ENCODE data around the gene RABEP1. TPM values are rescaled to one million over a fixed set of nuclear protein-coding genes. Genes with fewer than 3 reads are reported as not detected.

RABEP1 gene
- polyA plus RNA-seq, 1 experiment, result 46.9 TPM

DNA sequence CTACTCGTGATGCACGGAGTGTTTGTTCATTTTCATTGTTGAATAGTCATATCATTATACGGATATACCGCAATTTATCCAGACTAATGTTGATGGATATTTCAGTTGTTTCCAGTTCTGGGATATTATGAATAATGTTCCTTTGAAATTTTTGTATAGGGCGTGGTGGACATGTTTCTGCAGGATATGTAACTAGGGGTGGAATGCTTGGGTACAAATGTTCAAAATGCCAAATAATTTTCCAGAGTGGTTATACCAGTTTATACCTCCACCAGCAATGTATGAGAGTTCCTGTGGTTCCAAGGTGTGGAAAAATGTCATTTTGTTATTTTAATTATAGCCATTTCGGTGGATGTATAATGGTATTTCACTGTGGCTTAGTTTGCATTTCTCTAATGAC is 83.7 kb downstream of the RABEP1 start:
- no peaks in the 10 kb centered on the region for H3K9me3 ChIP-seq (ENCODE audit: control insufficient read depth, insufficient read depth, low read length)
- no peak for TF ChIP-seq CTCF (IDR thresholded peaks at IDR 0.05; ENCODE audit: low read depth, low read length)
- CTCF ChIA-PET, result interaction anchor here (0.6 to 1.3 kb wide), 2 partner anchors 73 to 120 kb away, joined by 3 to 4 read pairs; partner anchors contain the start of gene C1QBP
- POLR2A ChIA-PET, result no interaction called here
- no peak for DNase-seq (ENCODE audit: low read depth, low spot score)
- no peaks in the 10 kb centered on the region for H3K27me3 ChIP-seq (ENCODE audit: control insufficient read depth, insufficient read depth, low read length)
- H3K4me3 ChIP-seq (ENCODE audit: low read depth, low read length), result no peak overlapping the region
- no peak overlapping the region for H3K27ac ChIP-seq (ENCODE audit: low read depth, low read length)

GRCh38 chr17:5370411-5370810 is 88.3 kb downstream of the RABEP1 start:
- Histone ChIP-seq H3K9me3 (ENCODE audit: control insufficient read depth, insufficient read depth, low read length) (no peaks in the 10 kb centered on the region), H3K27ac (ENCODE audit: low read depth, low read length) (no peak overlapping the region), H3K4me3 (ENCODE audit: low read depth, low read length) (no peak overlapping the region), H3K27me3 (ENCODE audit: control insufficient read depth, insufficient read depth, low read length) (no peaks in the 10 kb centered on the region)
- DNase-seq (ENCODE audit: low read depth, low spot score), result no peak
- POLR2A ChIA-PET, result no interaction called here
- CTCF ChIA-PET, result no interaction called here
- TF ChIP-seq CTCF (IDR thresholded peaks at IDR 0.05; ENCODE audit: low read depth, low read length), result no peak

GRCh38 chr17:5373112-5373511 is 91.0 kb downstream of the RABEP1 start:
- no peak for DNase-seq (ENCODE audit: low read depth, low spot score)
- ChIA-PET POLR2A (interaction anchor here (0.6 kb wide), 1 partner anchor 1346 kb away, joined by 6 read pairs; no protein-coding TSS in a partner anchor), CTCF (no interaction called here)
- Histone ChIP-seq H3K27me3 (ENCODE audit: control insufficient read depth, insufficient read depth, low read length) (no peaks in the 10 kb centered on the region), H3K4me3 (ENCODE audit: low read depth, low read length) (no peak overlapping the region), H3K27ac (ENCODE audit: low read depth, low read length) (no peak overlapping the region), H3K9me3 (ENCODE audit: control insufficient read depth, insufficient read depth, low read length) (no peaks in the 10 kb centered on the region)
- no peak for TF ChIP-seq CTCF (IDR thresholded peaks at IDR 0.05; ENCODE audit: low read depth, low read length)

DNA sequence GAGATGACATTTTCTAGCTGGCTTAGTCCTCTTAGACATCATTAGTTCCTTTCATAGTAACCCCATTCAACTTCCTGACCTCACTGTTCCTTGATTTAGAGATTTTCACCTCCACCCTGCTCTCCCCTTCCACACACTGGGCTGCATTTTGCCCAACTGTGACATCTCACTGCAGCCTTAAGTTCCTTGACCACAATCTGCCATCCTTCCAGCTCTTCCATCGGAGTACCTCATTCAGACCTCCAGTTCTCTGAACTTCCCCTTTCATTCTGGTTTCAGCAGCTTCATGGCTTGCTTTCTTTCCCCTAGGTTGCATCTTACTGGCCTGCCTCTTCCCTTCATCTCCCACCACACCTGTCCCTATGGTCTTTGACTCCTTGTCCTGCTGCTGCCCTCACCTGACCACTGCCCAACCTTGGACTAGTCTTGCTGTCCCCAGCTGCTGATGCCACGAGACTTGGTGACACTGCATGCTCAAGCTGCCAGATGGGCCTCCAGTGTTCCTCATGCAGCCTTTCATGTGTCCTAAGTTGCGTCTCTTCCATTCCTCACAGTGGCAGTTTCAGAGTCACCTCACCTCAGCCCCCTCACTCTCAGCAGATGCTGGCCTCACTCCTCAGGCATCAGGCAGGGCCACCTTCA is 96.6 kb downstream of the RABEP1 start:
- ChIA-PET POLR2A (no interaction called here), CTCF (no interaction called here)
- no peak for TF ChIP-seq CTCF (IDR thresholded peaks at IDR 0.05; ENCODE audit: low read depth, low read length)
- Histone ChIP-seq H3K9me3 (ENCODE audit: control insufficient read depth, insufficient read depth, low read length) (no peaks in the 10 kb centered on the region), H3K27me3 (ENCODE audit: control insufficient read depth, insufficient read depth, low read length) (no peaks in the 10 kb centered on the region), H3K4me3 (ENCODE audit: low read depth, low read length) (no peak overlapping the region), H3K27ac (ENCODE audit: low read depth, low read length) (no peak overlapping the region)
- no peak for DNase-seq (ENCODE audit: low read depth, low spot score)

GRCh38 chr17:5379351-5380107 is 97.4 kb downstream of the RABEP1 start:
- Histone ChIP-seq H3K4me3 (ENCODE audit: low read depth, low read length) (no peak overlapping the region), H3K27me3 (ENCODE audit: control insufficient read depth, insufficient read depth, low read length) (no peaks in the 10 kb centered on the region), H3K9me3 (ENCODE audit: control insufficient read depth, insufficient read depth, low read length) (no peaks in the 10 kb centered on the region), H3K27ac (ENCODE audit: low read depth, low read length) (no peak overlapping the region)
- ChIA-PET POLR2A (no interaction called here), CTCF (no interaction called here)
- no peak for TF ChIP-seq CTCF (IDR thresholded peaks at IDR 0.05; ENCODE audit: low read depth, low read length)
- no peak for DNase-seq (ENCODE audit: low read depth, low spot score)

Measured in AG04450 (cell line).